Measurements from ENCODE around the gene ATP1A4.

GRCh38 chr1:160196143-160196542 is 44.7 kb downstream of the ATP1A4 start:
- TF ChIP-seq POLR2AphosphoS5 (IDR thresholded peaks at IDR 0.05) (no peak), CTCF (IDR thresholded peaks at IDR 0.05) (no peak)

Measured in stomach (tissue), 4 donors.